Adipose tissue (tissue), 3 donors: ENCODE data around the gene RAB11FIP2. TPM values are rescaled to one million over a fixed set of nuclear protein-coding genes. Genes with fewer than 3 reads are reported as not detected.

ENCODE experiments used
- H3K27ac ChIP-seq: one replicate; pipeline ENCODE4 v1.5.1; 2013; ENCODE audit warnings: low read depth, low read length
- WGBS, 3 donors: extraction: QIAGEN DNeasy Blood & Tissue Kit; methylation state at CpG; one replicate each; pipeline ENCODE4 v1.1.7; 2013; 5-methylcytosine and 5-hydroxymethylcytosine counted together
- polyA plus RNA-seq, 3 donors: library from polyadenylated mRNA; stranded (reverse); fragments of 200-250 nt; gene quantifications; one replicate each; pipeline ENCODE4 v1.2.3, GENCODE V29; 2013
- donor health status: healthy with polysubstance abuse.
- donor health status: Bipolar disorder and iron deficiency.
- donor health status: healthy.

Gene RAB11FIP2
- polyA plus RNA-seq, 3 donors = 4.2 to 7.1 (median 4.9) TPM

DNA sequence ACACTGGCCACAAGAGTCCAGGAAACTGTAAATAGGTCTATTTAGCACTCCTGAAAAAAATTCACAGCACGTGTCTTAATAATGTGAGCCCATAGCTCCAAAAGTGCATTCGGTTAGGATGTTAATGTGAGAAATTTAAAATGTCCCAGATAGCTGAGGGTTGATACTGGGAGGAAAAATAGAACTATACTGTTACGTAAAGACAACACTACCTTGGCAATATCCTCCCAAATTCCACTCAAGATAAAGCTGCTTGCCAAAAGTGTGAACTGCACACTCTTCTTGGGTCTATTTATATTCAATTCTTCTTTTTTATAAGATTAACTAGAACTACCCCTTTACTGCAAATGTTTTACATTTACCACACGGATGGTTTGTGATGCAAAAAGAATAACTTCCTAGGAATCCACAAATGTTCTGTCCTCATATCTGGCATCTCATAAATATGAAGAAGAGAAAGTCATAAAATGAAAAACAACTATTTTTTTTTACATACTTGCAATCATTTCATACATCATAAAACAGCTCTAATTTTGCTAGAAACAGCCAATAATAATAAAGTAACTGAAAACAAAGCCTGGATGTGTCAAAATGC is 10.4 kb downstream of the RAB11FIP2 start:
- 51 to 77% (median 65%) methylated on average over 4 of the region's 4 CpGs for WGBS, 3 donors
- H3K27ac ChIP-seq = no peak overlapping the region

- no peak overlapping the region for H3K27ac ChIP-seq
- 49 to 75% (median 59%) methylated on average over 7 of the region's 7 CpGs for whole genome bisulfite sequencing, 3 donors
These were observed 11.3 kb downstream of the RAB11FIP2 start for GRCh38 chr10:118035354-118036005.

- WGBS, 3 donors = 66 to 96% (median 84%) methylated on average over 3 to 4 of the region's 4 CpGs
- no peak overlapping the region for H3K27ac ChIP-seq
These were observed 11.9 kb downstream of the RAB11FIP2 start for GRCh38 chr10:118034791-118035261.

DNA sequence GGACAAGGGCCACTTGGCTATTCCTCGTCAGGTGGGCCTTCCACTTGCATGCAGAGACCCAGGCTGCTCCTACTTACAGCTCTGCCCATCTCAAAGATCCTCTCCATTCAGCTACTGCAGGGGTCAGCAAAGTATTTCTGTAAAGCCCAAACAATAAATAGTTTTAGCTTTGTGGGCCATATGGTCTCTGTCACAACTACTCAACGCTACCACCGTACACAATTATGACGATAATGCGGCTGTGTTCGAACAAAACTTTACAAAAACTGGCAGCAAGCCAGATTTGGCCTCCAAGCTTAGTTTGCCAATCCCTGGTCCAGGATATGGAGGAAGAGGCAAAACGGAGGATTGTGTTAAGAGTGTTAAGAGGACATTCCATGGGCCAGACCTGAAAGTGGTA is 12.8 kb downstream of the RAB11FIP2 start:
- 47 to 79% (median 56%) methylated on average over 7 of the region's 7 CpGs for WGBS, 3 donors
- H3K27ac ChIP-seq = no peak overlapping the region

GRCh38 chr10:118032564-118032963 is 14.2 kb downstream of the RAB11FIP2 start:
- no peak overlapping the region for H3K27ac ChIP-seq
- WGBS, 3 donors = 95 to 99% (median 98%) methylated on average over 4 of the region's 4 CpGs

- 89 to 94% (median 91%) methylated on average over 2 of the region's 2 CpGs for WGBS, 3 donors
- no peak overlapping the region for H3K27ac ChIP-seq
These were observed 15.2 kb downstream of the RAB11FIP2 start for GRCh38 chr10:118031351-118032075.

- no peak overlapping the region for H3K27ac ChIP-seq
These were observed 18.1 kb downstream of the RAB11FIP2 start for GRCh38 chr10:118028619-118029018.

GRCh38 chr10:118027397-118027796 is 19.3 kb downstream of the RAB11FIP2 start:
- H3K27ac ChIP-seq = no peak overlapping the region
- WGBS, 3 donors = 90 to 98% (median 95%) methylated on average over 2 of the region's 2 CpGs

DNA sequence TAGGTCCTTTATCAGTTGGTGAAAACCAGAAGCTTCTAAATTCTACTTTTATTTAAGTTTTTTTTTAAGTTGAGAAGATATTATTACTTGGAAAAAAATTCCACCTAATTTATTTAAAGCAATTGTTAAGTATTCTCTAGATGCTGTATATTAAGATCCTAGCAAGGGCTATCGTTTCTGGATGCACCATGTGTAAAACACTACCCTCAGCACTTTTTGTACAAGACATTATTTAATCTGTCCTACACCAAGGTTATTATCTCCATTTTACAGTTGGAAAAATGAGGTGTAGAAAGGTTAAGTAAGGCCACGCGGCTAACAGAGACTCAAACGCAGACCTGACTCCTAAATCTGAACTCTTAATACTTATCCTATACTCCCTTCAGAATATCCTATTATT is 19.8 kb downstream of the RAB11FIP2 start:
- 96 to 99% (median 97%) methylated on average over 4 of the region's 4 CpGs for WGBS, 3 donors
- H3K27ac ChIP-seq = no peak overlapping the region

DNA sequence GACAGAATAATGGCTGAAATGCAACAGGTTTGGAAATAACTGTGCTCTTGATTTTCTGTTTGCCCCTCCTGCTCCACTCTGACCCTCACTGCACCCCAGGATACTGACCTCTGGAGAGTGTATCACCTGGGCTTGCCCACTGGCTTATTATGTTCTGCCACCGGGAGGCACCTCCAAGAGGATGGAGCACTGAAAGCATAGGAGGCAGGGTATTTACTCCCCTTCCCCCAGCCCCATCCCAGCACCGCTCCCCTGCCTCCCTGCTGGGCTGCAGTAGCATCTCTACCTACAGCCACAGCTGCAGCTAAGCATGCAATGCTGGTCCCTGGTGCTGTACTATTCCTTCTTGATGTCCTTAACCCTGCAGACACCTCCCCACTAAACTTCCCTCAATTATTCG is 26.4 kb downstream of the RAB11FIP2 start:
- H3K27ac ChIP-seq = no peak overlapping the region
- WGBS, 3 donors = 73 to 82% (median 74%) methylated on average over 3 of the region's 3 CpGs

GRCh38 chr10:118017850-118018249 is 28.9 kb downstream of the RAB11FIP2 start:
- H3K27ac ChIP-seq = no peak overlapping the region
- 80 to 91% (median 84%) methylated on average over 5 of the region's 5 CpGs for WGBS, 3 donors

- H3K27ac ChIP-seq = no peak overlapping the region
- 93 to 97% (median 96%) methylated on average over 12 of the region's 12 CpGs for WGBS, 3 donors
These were observed 29.5 kb downstream of the RAB11FIP2 start for GRCh38 chr10:118017071-118017740.

- H3K27ac ChIP-seq = no peak overlapping the region
These were observed 33.7 kb downstream of the RAB11FIP2 start for GRCh38 chr10:118012952-118013525.

- no peak overlapping the region for H3K27ac ChIP-seq
- 88 to 96% (median 94%) methylated on average over 3 of the region's 3 CpGs for WGBS, 3 donors
These were observed 39.0 kb downstream of the RAB11FIP2 start for GRCh38 chr10:118007773-118008172.

DNA sequence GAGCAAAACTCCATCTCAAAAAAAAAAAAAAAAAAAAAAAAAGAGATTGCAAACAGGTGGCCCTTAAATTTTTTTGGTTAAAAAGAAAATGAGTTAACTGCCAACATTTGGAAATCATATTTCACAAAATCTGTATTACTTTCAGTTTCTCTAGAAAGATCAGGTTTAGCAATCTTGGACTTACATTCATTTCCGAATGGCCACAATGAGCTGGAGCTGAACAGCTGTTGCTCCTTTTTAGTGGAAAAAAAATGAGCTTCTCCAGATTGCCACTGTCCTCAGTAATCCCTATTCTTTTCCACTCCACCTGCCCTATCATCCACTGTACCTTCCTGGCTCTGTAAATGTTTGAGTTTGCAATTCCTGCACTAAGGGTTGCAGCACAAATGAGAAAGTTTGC is 43.6 kb downstream of the RAB11FIP2 start:
- 59 to 82% (median 63%) methylated on average over 1 of the region's 1 CpG for WGBS, 3 donors
- H3K27ac ChIP-seq = no peak overlapping the region

- 78 to 94% (median 79%) methylated on average over 6 of the region's 6 CpGs for WGBS, 3 donors
- no peak overlapping the region for H3K27ac ChIP-seq
These were observed 44.2 kb downstream of the RAB11FIP2 start for GRCh38 chr10:118002581-118002980.

GRCh38 chr10:117997673-117998072 is 49.1 kb downstream of the RAB11FIP2 start:
- H3K27ac ChIP-seq = no peak overlapping the region
- 86 to 97% (median 86%) methylated on average over 1 of the region's 1 CpG for WGBS, 3 donors

DNA sequence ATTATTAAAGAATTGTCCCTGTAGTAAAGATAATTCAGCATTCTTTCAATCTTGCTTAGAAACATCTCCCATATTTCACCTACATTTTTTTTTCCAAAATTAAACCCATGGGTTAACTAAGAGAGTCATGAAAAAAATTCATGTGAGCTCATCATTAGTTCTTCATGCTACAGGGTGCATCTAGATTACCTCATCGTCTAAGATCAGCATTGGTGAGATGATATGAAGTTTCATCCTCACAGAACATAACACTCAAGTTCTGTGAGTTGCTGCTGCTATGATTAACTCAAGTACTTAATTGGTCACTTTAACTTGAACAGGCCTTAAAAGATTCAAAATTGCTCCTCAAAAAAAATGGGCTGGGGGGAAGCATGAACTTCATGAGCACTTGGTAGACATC is 50.0 kb downstream of the RAB11FIP2 start:
- no peak overlapping the region for H3K27ac ChIP-seq
- 88 to 91% (median 91%) methylated on average over 1 of the region's 1 CpG for WGBS, 3 donors

DNA sequence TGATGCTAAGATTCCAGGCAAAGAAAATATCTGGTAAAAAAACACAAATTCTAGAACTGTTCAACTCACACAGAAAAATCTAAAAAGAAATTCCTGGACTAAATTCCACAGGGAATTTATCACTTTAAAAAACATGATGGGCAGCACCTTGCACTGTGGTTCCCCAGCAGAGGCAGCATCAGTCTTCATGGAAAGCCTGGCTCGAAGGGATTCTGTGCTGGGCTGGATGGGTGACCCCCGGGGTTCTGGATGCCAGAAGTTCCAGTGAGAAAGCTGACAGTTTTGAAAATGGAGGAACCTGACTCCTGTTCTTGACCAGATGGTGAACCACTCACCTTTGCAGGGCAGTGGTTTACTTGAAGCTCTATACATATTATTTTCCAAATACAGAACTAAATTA is 52.0 kb downstream of the RAB11FIP2 start:
- WGBS, 3 donors = 94 to 98% (median 95%) methylated on average over 2 of the region's 2 CpGs
- H3K27ac ChIP-seq = no peak overlapping the region
